H1 (cell line): ENCODE data around the gene RGS17. TPM values are rescaled to one million over a fixed set of nuclear protein-coding genes. Genes with fewer than 3 reads are reported as not detected.

Experiments
- CBX8 ChIP-seq: fragments of 300-800, 300-1000 bp; sonication (generic); IDR thresholded peaks from 2 replicates; pipeline ENCODE4 v1.7.1; 2016; ENCODE audit warnings: low read depth, low read length, borderline replicate concordance
- CTCF ChIP-seq, 3 experiments: IDR thresholded peaks; 1 replicate in 2 of 3; 2 replicates in 1 of 3; pipeline versions ENCODE4 v1.5.1 to v1.6.1; 2011; ENCODE audit warnings: low read length in 3 of 3, mild to moderate bottlenecking in 3 of 3, inconsistent platforms in 2 of 3, low read depth in 1 of 3, moderate library complexity in 1 of 3; ENCODE audit not compliant: insufficient read depth in 1 of 3; ENCODE audit errors: control extremely low read depth in 1 of 3
- RFX5 ChIP-seq: IDR thresholded peaks from 2 replicates; pipeline ENCODE4 v1.6.1; 2011; ENCODE audit warnings: low read depth, low read length, improper control_type of control experiment, borderline replicate concordance
- SP1 ChIP-seq: IDR thresholded peaks from 2 replicates; pipeline ENCODE4 v1.6.1; 2011; ENCODE audit warnings: low read depth, low read length
- TAF7 ChIP-seq: optimal IDR thresholded peaks from 2 replicates; pipeline ENCODE3; 2011; ENCODE audit warnings: low read depth, mild to moderate bottlenecking, inconsistent platforms, low read length, moderate library complexity, borderline replicate concordance
- polyA plus RNA-seq, 7 experiments: library from polyadenylated mRNA; depleted of rRNA in 3 of 7; stranded (reverse) in 5 of 7; unstranded in 2 of 7; fragments of >200 nt in 5 of 7; fragments of 200-250 nt in 2 of 7; gene quantifications; 1 replicate in 5 of 7; 2 replicates in 1 of 7; 4 replicates in 1 of 7; pipeline versions ENCODE4 v1.2.1 to v1.2.3, GENCODE V29; 2011 to 2013; ENCODE audit warnings: missing spikeins in 2 of 7, mixed read lengths in 2 of 7
- total RNA-seq: library from RNA; stranded (reverse); fragmentation: NEBNext Ultra II Directional; extraction: Animal tissue kit (Norgen Biotek cat#: 25700); gene quantifications from 2 replicates; pipeline ENCODE4 v1.2.1, GENCODE V29; 2021
- TF ChIP-seq, protein P1 (sequence below): fragments of 300-600 bp; sonication (generic); IDR thresholded peaks from 2 replicates; pipeline ENCODE4 v1.7.1; 2012; ENCODE audit warnings: low read length, moderate library complexity, mild to moderate bottlenecking, inconsistent platforms; ENCODE audit not compliant: insufficient replicate concordance

RGS17 gene
- total and polyA plus RNA-seq, 2 of the 8 experiments (the other 6 are each of a cell fraction or from before 2014, with no cell fraction given) = 2.0 to 12.2 TPM

DNA sequence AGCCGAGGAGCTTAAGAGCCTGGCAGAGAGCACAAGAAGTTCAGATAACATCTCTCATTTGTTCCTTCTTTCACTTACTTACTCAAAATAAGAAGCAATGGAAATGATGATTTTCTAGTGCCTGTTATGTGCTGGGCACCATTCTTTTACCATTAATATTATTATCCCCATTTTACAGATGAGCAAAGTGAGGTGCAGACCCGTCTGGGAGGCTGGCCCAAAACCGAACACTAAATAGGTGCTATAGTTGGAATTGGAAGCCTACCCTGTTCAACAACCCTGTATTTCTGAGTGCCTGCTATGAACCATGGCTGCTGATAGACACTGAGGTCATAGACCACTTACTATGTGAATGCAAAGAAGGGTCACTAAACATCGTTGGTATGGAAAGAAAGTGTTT, 103.6 kb downstream of the RGS17 start (continued):
- TF ChIP-seq, protein P1, sequence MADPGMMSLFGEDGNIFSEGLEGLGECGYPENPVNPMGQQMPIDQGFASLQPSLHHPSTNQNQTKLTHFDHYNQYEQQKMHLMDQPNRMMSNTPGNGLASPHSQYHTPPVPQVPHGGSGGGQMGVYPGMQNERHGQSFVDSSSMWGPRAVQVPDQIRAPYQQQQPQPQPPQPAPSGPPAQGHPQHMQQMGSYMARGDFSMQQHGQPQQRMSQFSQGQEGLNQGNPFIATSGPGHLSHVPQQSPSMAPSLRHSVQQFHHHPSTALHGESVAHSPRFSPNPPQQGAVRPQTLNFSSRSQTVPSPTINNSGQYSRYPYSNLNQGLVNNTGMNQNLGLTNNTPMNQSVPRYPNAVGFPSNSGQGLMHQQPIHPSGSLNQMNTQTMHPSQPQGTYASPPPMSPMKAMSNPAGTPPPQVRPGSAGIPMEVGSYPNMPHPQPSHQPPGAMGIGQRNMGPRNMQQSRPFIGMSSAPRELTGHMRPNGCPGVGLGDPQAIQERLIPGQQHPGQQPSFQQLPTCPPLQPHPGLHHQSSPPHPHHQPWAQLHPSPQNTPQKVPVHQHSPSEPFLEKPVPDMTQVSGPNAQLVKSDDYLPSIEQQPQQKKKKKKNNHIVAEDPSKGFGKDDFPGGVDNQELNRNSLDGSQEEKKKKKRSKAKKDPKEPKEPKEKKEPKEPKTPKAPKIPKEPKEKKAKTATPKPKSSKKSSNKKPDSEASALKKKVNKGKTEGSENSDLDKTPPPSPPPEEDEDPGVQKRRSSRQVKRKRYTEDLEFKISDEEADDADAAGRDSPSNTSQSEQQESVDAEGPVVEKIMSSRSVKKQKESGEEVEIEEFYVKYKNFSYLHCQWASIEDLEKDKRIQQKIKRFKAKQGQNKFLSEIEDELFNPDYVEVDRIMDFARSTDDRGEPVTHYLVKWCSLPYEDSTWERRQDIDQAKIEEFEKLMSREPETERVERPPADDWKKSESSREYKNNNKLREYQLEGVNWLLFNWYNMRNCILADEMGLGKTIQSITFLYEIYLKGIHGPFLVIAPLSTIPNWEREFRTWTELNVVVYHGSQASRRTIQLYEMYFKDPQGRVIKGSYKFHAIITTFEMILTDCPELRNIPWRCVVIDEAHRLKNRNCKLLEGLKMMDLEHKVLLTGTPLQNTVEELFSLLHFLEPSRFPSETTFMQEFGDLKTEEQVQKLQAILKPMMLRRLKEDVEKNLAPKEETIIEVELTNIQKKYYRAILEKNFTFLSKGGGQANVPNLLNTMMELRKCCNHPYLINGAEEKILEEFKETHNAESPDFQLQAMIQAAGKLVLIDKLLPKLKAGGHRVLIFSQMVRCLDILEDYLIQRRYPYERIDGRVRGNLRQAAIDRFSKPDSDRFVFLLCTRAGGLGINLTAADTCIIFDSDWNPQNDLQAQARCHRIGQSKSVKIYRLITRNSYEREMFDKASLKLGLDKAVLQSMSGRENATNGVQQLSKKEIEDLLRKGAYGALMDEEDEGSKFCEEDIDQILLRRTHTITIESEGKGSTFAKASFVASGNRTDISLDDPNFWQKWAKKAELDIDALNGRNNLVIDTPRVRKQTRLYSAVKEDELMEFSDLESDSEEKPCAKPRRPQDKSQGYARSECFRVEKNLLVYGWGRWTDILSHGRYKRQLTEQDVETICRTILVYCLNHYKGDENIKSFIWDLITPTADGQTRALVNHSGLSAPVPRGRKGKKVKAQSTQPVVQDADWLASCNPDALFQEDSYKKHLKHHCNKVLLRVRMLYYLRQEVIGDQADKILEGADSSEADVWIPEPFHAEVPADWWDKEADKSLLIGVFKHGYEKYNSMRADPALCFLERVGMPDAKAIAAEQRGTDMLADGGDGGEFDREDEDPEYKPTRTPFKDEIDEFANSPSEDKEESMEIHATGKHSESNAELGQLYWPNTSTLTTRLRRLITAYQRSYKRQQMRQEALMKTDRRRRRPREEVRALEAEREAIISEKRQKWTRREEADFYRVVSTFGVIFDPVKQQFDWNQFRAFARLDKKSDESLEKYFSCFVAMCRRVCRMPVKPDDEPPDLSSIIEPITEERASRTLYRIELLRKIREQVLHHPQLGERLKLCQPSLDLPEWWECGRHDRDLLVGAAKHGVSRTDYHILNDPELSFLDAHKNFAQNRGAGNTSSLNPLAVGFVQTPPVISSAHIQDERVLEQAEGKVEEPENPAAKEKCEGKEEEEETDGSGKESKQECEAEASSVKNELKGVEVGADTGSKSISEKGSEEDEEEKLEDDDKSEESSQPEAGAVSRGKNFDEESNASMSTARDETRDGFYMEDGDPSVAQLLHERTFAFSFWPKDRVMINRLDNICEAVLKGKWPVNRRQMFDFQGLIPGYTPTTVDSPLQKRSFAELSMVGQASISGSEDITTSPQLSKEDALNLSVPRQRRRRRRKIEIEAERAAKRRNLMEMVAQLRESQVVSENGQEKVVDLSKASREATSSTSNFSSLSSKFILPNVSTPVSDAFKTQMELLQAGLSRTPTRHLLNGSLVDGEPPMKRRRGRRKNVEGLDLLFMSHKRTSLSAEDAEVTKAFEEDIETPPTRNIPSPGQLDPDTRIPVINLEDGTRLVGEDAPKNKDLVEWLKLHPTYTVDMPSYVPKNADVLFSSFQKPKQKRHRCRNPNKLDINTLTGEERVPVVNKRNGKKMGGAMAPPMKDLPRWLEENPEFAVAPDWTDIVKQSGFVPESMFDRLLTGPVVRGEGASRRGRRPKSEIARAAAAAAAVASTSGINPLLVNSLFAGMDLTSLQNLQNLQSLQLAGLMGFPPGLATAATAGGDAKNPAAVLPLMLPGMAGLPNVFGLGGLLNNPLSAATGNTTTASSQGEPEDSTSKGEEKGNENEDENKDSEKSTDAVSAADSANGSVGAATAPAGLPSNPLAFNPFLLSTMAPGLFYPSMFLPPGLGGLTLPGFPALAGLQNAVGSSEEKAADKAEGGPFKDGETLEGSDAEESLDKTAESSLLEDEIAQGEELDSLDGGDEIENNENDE = no peak
- TF ChIP-seq CBX8 = no peak
- no peak for TF ChIP-seq TAF7
- TF ChIP-seq CTCF (IDR thresholded peaks at IDR 0.05; ENCODE audit: control extremely low read depth in 1 of 3, insufficient read depth in 1 of 3, low read depth in 1 of 3, low read length in 3 of 3) = no peak
- no peak for TF ChIP-seq RFX5
- TF ChIP-seq SP1 = no peak
